Fibroblast of lung (primary cell): ENCODE results near the gene TAF13.

Experiments
- CTCF ChIP-seq, 2 donors: IDR thresholded peaks in 1 of 2; conservative IDR thresholded peaks in 1 of 2; 1 replicate in 1 of 2; 2 replicates in 1 of 2; pipeline ENCODE4 v1.5.1; 2011 to 2012; ENCODE audit warnings: low read length in 2 of 2, control low read depth in 1 of 2, inconsistent platforms in 1 of 2, low read depth in 1 of 2, mild to moderate bottlenecking in 1 of 2
- EZH2 ChIP-seq: IDR thresholded peaks from 2 replicates; pipeline ENCODE4 v1.5.1; 2012; ENCODE audit warnings: low read length, control low read depth, mild to moderate bottlenecking; ENCODE audit errors: missing control alignments

GRCh38 chr1:109083501-109083900 lies 7.7 kb upstream of the TAF13 start:
- TF ChIP-seq CTCF (conservative IDR thresholded peaks at IDR 0.05 in 1 of 2, IDR thresholded peaks at IDR 0.05 in 1 of 2; ENCODE audit: low read depth in 1 of 2, low read length in 2 of 2) (no peak), EZH2 (no peak)
